Hepatocyte (in vitro differentiated cells): ENCODE data around the gene COL5A1.

Experiments
- EZH2 ChIP-seq: fragments of 200-600 bp; sonication (generic); IDR thresholded peaks from 2 replicates; pipeline ENCODE4 v1.6.1; 2016; ENCODE audit warnings: antibody characterized with exemption, mild to moderate bottlenecking, borderline replicate concordance
- EZH2phosphoT487 ChIP-seq: fragments of 200-600 bp; sonication (generic); IDR thresholded peaks from one replicate; pipeline ENCODE4 v1.6.1; 2018; ENCODE audit warnings: antibody characterized with exemption, mild to moderate bottlenecking, low read depth, moderate library complexity; ENCODE audit not compliant: unreplicated experiment, severe bottlenecking
- TF ChIP-seq, protein P1 (sequence below): fragments of 200-600 bp; sonication (generic); IDR thresholded peaks from 2 replicates; pipeline ENCODE4 v1.5.1; 2016; ENCODE audit warnings: antibody characterized with exemption, mild to moderate bottlenecking; ENCODE audit not compliant: poor library complexity

DNA sequence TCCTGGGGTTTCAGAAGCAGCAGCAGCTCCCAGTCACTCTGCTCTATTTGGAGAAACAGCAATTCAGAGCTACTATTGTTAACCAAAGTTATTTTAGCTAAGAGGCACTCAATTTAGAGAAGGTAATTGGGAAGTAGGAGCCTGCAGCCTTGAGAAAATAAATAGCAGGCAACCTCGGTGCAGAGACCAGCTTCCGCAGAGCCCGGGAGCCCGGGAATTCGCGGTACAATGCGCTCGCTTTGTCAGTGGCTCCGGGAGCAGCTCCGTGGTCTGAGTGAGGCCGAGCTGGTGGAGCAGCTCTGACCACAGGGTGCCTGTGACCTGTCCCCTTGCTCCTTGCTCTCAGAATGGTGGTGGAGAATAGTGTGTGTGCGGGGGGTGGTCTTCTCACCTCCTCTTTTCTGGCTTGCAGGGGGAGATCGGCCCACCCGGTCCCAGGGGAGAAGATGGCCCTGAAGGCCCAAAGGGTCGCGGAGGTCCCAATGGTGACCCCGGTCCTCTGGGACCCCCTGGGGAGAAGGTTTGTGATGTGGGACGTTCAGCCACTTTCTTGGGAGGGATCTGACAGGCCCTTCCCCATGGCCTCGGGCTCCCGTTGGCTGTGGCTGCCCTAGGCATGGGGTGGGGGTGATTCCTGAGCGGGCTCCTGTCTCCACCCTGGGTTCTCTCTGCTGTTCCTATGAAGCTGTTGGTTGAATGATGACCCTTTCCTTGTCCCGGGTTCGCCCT is 143.1 kb downstream of the COL5A1 start:
- TF ChIP-seq EZH2 (no peak), EZH2phosphoT487 (no peak)
- TF ChIP-seq, protein P1, sequence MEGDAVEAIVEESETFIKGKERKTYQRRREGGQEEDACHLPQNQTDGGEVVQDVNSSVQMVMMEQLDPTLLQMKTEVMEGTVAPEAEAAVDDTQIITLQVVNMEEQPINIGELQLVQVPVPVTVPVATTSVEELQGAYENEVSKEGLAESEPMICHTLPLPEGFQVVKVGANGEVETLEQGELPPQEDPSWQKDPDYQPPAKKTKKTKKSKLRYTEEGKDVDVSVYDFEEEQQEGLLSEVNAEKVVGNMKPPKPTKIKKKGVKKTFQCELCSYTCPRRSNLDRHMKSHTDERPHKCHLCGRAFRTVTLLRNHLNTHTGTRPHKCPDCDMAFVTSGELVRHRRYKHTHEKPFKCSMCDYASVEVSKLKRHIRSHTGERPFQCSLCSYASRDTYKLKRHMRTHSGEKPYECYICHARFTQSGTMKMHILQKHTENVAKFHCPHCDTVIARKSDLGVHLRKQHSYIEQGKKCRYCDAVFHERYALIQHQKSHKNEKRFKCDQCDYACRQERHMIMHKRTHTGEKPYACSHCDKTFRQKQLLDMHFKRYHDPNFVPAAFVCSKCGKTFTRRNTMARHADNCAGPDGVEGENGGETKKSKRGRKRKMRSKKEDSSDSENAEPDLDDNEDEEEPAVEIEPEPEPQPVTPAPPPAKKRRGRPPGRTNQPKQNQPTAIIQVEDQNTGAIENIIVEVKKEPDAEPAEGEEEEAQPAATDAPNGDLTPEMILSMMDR = no peak
